ENCODE results near the gene LIG3.

- no peak for TF ChIP-seq SUZ12 (IDR thresholded peaks at IDR 0.05; ENCODE audit: extremely low read depth, insufficient read depth, insufficient read length)
- TF ChIP-seq YY1 (IDR thresholded peaks at IDR 0.05; ENCODE audit: insufficient read depth, insufficient read length) = no peak
- TF ChIP-seq ZNF274 (IDR thresholded peaks at IDR 0.05; ENCODE audit: low read depth, low read length) = no peak
These were observed 6.9 kb downstream of the LIG3 start for GRCh38 chr17:34987232-34987631.

Measured in NT2/D1 (cell line).